T47D (cell line): ENCODE measurements around the gene HIVEP3.

Experiments
- DNase-seq, 2 experiments: peaks; one replicate each; pipeline versions ENCODE4 v3.0.0 to v3.0.0-alpha.2; 2011 to 2012; ENCODE audit warnings: low read depth in 1 of 2, low spot score in 1 of 2
- JUND ChIP-seq: IDR thresholded peaks from 2 replicates; pipeline ENCODE4 v1.6.1; 2012; ENCODE audit warnings: low read depth
- in situ Hi-C: cut with HindIII; loops from 2 replicates; pipeline ENCODE4 v1.10.0; 2016; ENCODE audit warnings: low sequenced_read_pairs, low pct_unique_long_range_greater_than_20kb

HIVEP3 gene

GRCh38 chr1:41580520-41581172 is 338.1 kb downstream of the HIVEP3 start:
- no peak for DNase-seq
- in situ Hi-C loops: no loop called here

GRCh38 chr1:41580021-41580420 is 338.7 kb downstream of the HIVEP3 start:
- in situ Hi-C loops: no loop called here
- no peak for DNase-seq
- TF ChIP-seq JUND: no peak

More at GRCh38 chr1:41580520-41581172, 338.1 kb downstream of the HIVEP3 start:
- no peak for TF ChIP-seq JUND

- in situ Hi-C loops: no loop called here
- DNase-seq: peak in 1 of 2 experiments; percentile 15
Measured at GRCh38 chr1:41578712-41579335, 339.9 kb downstream of the HIVEP3 start.

DNA sequence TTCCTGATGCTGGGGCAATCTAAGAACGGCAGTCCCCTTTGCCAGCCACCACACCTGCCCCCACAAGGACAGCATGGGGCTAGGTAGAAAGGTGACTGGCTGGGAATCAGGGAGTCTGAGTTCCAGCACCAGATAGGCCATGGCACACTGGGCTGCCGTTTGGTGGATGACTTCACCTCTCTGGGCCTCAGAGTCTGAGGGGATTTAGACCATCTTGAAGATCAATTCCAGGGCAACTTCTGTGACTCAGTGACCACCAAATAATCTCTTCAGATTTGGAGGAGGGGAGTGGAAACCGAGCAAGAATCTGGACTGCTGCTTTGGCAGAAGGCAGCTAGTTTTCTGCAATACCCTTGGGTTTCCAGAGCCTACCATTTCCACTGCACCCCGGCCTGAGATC is 342.1 kb downstream of the HIVEP3 start:
- no peak for TF ChIP-seq JUND
- DNase-seq: no peak
- in situ Hi-C loops: no loop called here

More at GRCh38 chr1:41578712-41579335, 339.9 kb downstream of the HIVEP3 start:
- no peak for TF ChIP-seq JUND

- no peak for DNase-seq
- TF ChIP-seq JUND: no peak
- in situ Hi-C loops: no loop called here
Measured at GRCh38 chr1:41576206-41576605, 342.5 kb downstream of the HIVEP3 start.

- DNase-seq: no peak
- in situ Hi-C loops: no loop called here
- TF ChIP-seq JUND: no peak
Measured at GRCh38 chr1:41574842-41575241, 343.9 kb downstream of the HIVEP3 start.

DNA sequence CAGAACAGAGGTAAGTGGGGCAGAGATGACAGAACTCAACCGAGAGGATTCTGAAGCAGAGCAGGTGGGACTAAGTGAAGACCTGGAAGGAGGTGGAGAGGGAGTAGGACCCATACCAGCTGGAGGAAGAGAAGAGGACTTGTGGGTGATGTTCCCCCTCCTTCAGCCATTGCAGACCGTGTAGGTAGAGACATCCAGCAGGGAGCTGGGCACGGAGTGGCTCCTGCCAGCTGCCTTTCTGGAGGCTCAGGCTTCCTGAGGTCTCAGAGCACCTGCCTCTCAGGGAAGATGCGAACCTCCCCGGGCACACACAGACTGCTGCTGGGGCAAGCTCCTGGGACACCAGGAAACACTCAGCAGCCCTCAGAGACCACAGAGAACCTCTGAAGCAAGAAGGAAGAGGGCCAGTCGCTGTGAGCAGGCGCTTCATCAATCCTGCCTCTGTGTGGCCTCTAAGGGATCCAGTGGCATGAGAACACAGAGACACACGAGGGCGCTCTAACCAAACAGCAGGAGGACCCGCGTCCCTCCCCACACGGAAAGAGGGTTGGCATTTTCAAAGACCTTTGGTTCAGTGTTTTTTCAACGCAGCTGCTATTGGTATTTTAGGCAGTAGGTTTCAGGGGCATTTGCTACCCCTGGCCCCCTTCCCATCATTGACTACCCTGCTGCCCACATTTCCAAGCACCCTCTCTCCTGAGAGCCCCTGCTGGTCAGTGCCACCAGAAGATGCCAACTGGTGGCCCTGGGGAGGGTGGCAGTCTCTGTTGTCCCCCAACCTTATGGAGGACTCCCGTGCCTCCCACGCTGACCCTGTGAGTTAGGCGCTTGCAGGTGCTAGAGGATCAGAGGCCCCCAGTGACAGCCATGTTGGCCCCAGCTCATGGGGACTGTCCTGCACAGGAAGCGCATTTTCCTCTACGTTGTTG is 344.7 kb downstream of the HIVEP3 start:
- TF ChIP-seq JUND: no peak
- in situ Hi-C loops: no loop called here
- peak; percentile 47 to 83 for DNase-seq

GRCh38 chr1:41573194-41573593 is 345.5 kb downstream of the HIVEP3 start:
- DNase-seq: no peak
- no peak for TF ChIP-seq JUND
- in situ Hi-C loops: no loop called here

GRCh38 chr1:41572224-41572623 is 346.5 kb downstream of the HIVEP3 start:
- TF ChIP-seq JUND: no peak
- no peak for DNase-seq
- in situ Hi-C loops: no loop called here

DNA sequence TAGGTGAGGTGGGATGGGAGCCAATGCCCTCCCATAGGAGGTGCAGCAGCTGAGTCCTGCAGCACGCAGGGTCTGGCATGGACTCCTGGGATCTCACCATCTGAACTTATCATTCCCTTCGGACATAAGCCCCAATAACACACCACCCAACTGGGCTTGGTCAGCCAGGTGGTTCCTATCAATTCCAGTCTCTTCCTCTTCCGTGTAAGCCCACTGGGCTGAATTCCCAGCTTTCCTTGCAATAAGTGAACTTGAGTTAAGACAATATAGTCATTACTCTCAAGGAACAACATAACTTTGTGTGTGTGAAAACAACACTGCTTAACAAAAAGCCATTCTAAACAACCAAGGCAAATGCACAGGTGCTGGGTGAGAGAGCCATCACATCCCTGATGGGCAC is 347.7 kb downstream of the HIVEP3 start:
- no peak for TF ChIP-seq JUND
- in situ Hi-C loops: no loop called here
- DNase-seq: no peak

DNA sequence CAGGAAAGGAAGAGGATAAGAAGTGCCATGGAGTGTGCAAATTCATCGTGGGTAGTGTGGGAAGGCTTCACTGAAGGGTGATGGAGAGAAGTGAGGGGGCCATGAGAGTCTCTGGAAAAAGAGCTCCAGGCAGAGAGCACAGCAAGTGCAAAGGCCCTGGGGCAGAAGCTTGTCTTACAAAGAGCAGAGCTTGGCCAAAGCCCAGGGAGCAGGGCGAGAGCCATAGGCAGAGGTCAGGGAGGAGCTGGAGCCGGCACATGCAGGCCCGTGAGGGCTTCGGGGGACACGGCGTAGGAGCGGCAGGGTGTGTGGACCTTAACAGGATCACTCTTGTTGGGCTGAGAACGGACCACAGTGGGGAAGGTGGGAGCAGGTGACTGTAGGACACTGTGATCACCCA is 350.5 kb downstream of the HIVEP3 start:
- in situ Hi-C loops: no loop called here
- no peak for TF ChIP-seq JUND
- DNase-seq: no peak

GRCh38 chr1:41566969-41567368 is 351.8 kb downstream of the HIVEP3 start:
- no peak for TF ChIP-seq JUND
- in situ Hi-C loops: no loop called here

More at GRCh38 chr1:41566969-41567368, 351.8 kb downstream of the HIVEP3 start:
- no peak for DNase-seq
